OCI-LY7 (cell line): ENCODE results near the gene CD74. TPM values are rescaled to one million over a fixed set of nuclear protein-coding genes. Genes with fewer than 3 reads are reported as not detected.

Source experiments
- BruUV-seq: library from RNA; stranded (reverse); fragments of 400-500 nt; replicated peaks from 2 replicates; lab custom pipeline; 2021; lab: Mats Ljungman, UMichigan
- CTCF ChIA-PET: fragments of 300-600 bp; sonication (Branson Sonifier 250); formaldehyde crosslinking; loops from one replicate; lab custom pipeline; 2022; ENCODE audit warnings: antibody characterized with exemption; ENCODE audit not compliant: unreplicated experiment; lab: Charles Lee
- POLR2A ChIA-PET: fragments of 300-600 bp; sonication (Branson Sonifier 250); formaldehyde crosslinking; loops from one replicate; lab custom pipeline; 2022; ENCODE audit warnings: antibody characterized with exemption; lab: Charles Lee
- DNase-seq: peaks from one replicate; pipeline ENCODE4 v3.0.0-alpha.2; 2015; ENCODE audit warnings: low spot score
- H2AFZ ChIP-seq: fragments of 200-600 bp; sonication (generic), shearing (Covaris generic); 2 replicates; pipeline ENCODE4 v1.6.1; 2014; ENCODE audit warnings: mild to moderate bottlenecking, antibody characterized with exemption, low read length, moderate library complexity
- H3K27ac ChIP-seq: fragments of 200-600 bp; sonication (generic); 2 replicates; pipeline ENCODE4 v1.5.1; 2014; ENCODE audit warnings: mixed run types, low read depth, mild to moderate bottlenecking, moderate library complexity, low read length, inconsistent platforms; ENCODE audit not compliant: poor library complexity, severe bottlenecking
- H3K36me3 ChIP-seq: fragments of 200-600 bp; sonication (generic); 2 replicates; pipeline ENCODE4 v1.6.1; 2014; ENCODE audit warnings: mild to moderate bottlenecking, antibody characterized with exemption, low read length, moderate library complexity, mixed read lengths; ENCODE audit not compliant: insufficient read depth
- H3K4me1 ChIP-seq: fragments of 200-600 bp; sonication (generic); 2 replicates; pipeline ENCODE4 v1.5.1; 2014; ENCODE audit warnings: mild to moderate bottlenecking, low read length; ENCODE audit not compliant: insufficient read depth, poor library complexity, severe bottlenecking
- H3K4me2 ChIP-seq: fragments of 200-600 bp; sonication (generic); 2 replicates; pipeline ENCODE4 v1.6.1; 2014; ENCODE audit warnings: mild to moderate bottlenecking, low read length
- H3K4me3 ChIP-seq: fragments of 200-600 bp; sonication (generic); 2 replicates; pipeline ENCODE4 v1.5.1; 2014; ENCODE audit warnings: mild to moderate bottlenecking, low read depth, low read length; ENCODE audit not compliant: poor library complexity, severe bottlenecking
- H3K79me2 ChIP-seq: fragments of 200-600 bp; sonication (generic); 2 replicates; pipeline ENCODE4 v1.6.1; 2016; ENCODE audit warnings: low read depth, mild to moderate bottlenecking, low read length, moderate library complexity, mixed read lengths; ENCODE audit not compliant: insufficient read depth
- H3K9me2 ChIP-seq: fragments of 200-600 bp; sonication (generic); 2 replicates; pipeline ENCODE4 v1.6.1; 2016; ENCODE audit warnings: mild to moderate bottlenecking, low read length, mixed read lengths; ENCODE audit not compliant: insufficient read depth
- H3K9me3 ChIP-seq: fragments of 200-600 bp; sonication (generic); 2 replicates; pipeline ENCODE4 v1.6.1; 2014; ENCODE audit warnings: mild to moderate bottlenecking, mixed run types, low read length, mixed read lengths
- H4K20me1 ChIP-seq: fragments of 200-600 bp; sonication (generic); 2 replicates; pipeline ENCODE4 v1.6.1; 2014; ENCODE audit warnings: mild to moderate bottlenecking, antibody characterized with exemption, low read length, moderate library complexity, mixed read lengths; ENCODE audit not compliant: insufficient read depth
- EZH2phosphoT487 ChIP-seq: fragments of 200-600 bp; sonication (generic); IDR thresholded peaks from 2 replicates; pipeline ENCODE4 v1.6.1; 2018; ENCODE audit warnings: low read depth, borderline replicate concordance, mild to moderate bottlenecking, mixed run types, antibody characterized with exemption, low read length, moderate library complexity, mixed read lengths
- intact Hi-C: fragments of 100-400 bp; cut with micrococcal nuclease; formaldehyde crosslinking; loops from one replicate; pipeline ENCODE4 v1.10.0; 2022; ENCODE audit not compliant: unreplicated experiment
- total RNA-seq, 2 experiments: library from RNA; depleted of rRNA in 1 of 2; stranded (reverse); fragments of >200 nt in 1 of 2; shearing (Covaris generic) in 1 of 2; gene quantifications; 2 replicates each; pipeline ENCODE4 v1.2.3, GENCODE V29; 2014 to 2022
- TF ChIP-seq, protein P1 (sequence below): fragments of 200-600 bp; sonication (generic); conservative IDR thresholded peaks from 2 replicates; pipeline ENCODE4 v1.5.1; 2014; ENCODE audit warnings: mild to moderate bottlenecking, antibody characterized with exemption, low read length, moderate library complexity, mixed read lengths

The CD74 gene
- total RNA-seq, 2 experiments from 2014 or later, result 1,759 to 3,686 TPM

DNA sequence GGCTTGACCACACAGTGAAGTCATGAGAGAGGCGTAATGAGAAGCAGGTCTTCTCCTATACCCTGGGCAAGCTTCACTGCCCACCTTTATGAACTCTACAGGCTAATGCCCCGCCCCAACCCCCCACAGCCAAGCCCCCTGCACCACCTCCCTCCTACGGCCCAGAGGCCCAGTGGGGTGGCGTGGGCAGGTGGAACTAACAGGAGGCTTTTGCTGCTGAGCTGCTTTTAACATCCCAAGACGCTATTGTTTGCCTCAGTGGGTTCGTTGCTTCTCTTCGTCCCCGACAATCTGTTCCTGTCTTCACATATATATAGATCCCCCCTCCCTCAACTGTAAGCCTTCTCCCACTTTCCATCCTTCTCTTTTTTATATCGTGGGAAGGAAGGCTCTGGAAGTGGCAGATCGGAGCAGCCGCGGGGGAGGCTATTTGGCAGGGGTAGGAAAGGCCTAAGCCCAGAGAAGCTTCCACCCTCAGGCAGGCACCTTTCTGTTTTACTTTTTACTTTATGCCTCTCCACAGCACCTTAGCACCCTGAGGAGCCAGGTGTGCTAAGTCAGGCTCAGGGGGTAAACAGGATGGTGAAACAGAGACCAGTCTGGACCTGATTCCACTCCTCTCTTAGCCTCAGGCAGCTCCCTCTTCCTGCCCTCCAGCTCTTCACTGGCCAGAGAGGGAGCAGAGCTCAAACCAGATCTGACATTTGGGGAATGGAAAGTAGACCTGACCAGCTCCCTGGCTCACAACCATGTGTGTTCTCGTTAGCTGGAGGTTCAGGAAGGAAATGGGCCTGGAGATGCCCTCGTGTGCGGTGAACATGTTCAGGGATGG is 26.5 kb downstream of the CD74 start:
- H2AFZ ChIP-seq, result no peak overlapping the region
- POLR2A ChIA-PET, result interaction anchor here (1.3 kb wide), 1 partner anchor 10 kb away, joined by 6 read pairs; no protein-coding TSS in a partner anchor
- H3K79me2 ChIP-seq, result no peaks in the 10 kb centered on the region
- no peaks in the 10 kb centered on the region for H3K4me1 ChIP-seq
- no peak overlapping the region for H3K4me3 ChIP-seq
- CTCF ChIA-PET, result no interaction called here
- H3K36me3 ChIP-seq, result peaks cover 100% of the 10 kb centered on the region
- intact Hi-C loops, result no loop called here
- H3K9me3 ChIP-seq, result no peaks in the 10 kb centered on the region
- H4K20me1 ChIP-seq, result no peaks in the 10 kb centered on the region
- no peak overlapping the region for H3K27ac ChIP-seq
- no TSS peak for BruUV-seq
- no peak for DNase-seq
- no peaks in the 10 kb centered on the region for H3K9me2 ChIP-seq
- H3K4me2 ChIP-seq, result no peak overlapping the region
- no peak for TF ChIP-seq EZH2phosphoT487
- TF ChIP-seq, protein P1, sequence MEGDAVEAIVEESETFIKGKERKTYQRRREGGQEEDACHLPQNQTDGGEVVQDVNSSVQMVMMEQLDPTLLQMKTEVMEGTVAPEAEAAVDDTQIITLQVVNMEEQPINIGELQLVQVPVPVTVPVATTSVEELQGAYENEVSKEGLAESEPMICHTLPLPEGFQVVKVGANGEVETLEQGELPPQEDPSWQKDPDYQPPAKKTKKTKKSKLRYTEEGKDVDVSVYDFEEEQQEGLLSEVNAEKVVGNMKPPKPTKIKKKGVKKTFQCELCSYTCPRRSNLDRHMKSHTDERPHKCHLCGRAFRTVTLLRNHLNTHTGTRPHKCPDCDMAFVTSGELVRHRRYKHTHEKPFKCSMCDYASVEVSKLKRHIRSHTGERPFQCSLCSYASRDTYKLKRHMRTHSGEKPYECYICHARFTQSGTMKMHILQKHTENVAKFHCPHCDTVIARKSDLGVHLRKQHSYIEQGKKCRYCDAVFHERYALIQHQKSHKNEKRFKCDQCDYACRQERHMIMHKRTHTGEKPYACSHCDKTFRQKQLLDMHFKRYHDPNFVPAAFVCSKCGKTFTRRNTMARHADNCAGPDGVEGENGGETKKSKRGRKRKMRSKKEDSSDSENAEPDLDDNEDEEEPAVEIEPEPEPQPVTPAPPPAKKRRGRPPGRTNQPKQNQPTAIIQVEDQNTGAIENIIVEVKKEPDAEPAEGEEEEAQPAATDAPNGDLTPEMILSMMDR, result no peak

DNA sequence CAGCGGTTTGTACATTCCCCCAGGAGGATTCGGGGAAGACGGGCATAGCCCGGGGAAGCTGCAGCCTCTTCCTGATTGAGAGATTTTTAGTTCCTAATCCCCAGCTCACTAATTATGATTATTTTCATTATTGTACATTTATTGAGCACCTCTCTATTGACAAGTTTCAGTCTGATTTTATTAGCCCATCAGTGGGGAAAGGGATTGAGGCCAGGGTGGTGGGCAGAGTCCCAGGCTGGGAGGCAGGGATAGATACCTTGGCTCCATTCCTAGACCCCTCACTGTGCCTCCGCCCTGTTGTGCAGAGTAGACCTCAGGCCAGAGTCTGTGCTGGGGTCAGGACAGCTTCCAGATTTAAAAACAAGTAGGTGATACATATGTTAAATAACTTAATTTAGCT is 28.0 kb downstream of the CD74 start:
- CTCF ChIA-PET, result no interaction called here
- H2AFZ ChIP-seq, result no peak overlapping the region
- BruUV-seq, result no TSS peak
- no peaks in the 10 kb centered on the region for H3K4me1 ChIP-seq
- H3K9me3 ChIP-seq, result no peaks in the 10 kb centered on the region
- DNase-seq, result no peak
- no peak overlapping the region for H3K4me3 ChIP-seq
- no peaks in the 10 kb centered on the region for H3K9me2 ChIP-seq
- TF ChIP-seq, protein P1, result no peak
- TF ChIP-seq EZH2phosphoT487, result no peak
- POLR2A ChIA-PET, result interaction anchor here (0.6 kb wide), 1 partner anchor 1629 kb away, joined by 3 read pairs; no protein-coding TSS in a partner anchor
- intact Hi-C loops, result no loop called here
- no peak overlapping the region for H3K4me2 ChIP-seq
- no peaks in the 10 kb centered on the region for H4K20me1 ChIP-seq
- H3K36me3 ChIP-seq, result peaks cover 100% of the 10 kb centered on the region
- H3K79me2 ChIP-seq, result no peaks in the 10 kb centered on the region
- no peak overlapping the region for H3K27ac ChIP-seq
